SK-N-SH (cell line): ENCODE data around the gene PHACTR3. TPM values are rescaled to one million over a fixed set of nuclear protein-coding genes. Genes with fewer than 3 reads are reported as not detected.

Experiments
- CTCF ChIA-PET: fragments of 300-600, 350-600 bp; formaldehyde crosslinking; extraction: SDS; loops from one replicate; lab custom pipeline; 2021; lab: Yijun Ruan, JAX
- POLR2A ChIA-PET: fragments of 350-600 bp; sonication (Branson Sonifier 250); formaldehyde crosslinking; extraction: SDS; loops from one replicate; lab custom pipeline; 2020; ENCODE audit warnings: antibody characterized with exemption, inconsistent platforms; lab: Yijun Ruan, JAX
- DNase-seq: peaks from one replicate; pipeline ENCODE4 v3.0.0; 2012
- H2AFZ ChIP-seq: fragments of 200-600 bp; sonication (generic); 2 replicates; pipeline ENCODE4 v1.8.1; 2016; ENCODE audit warnings: antibody characterized with exemption, mild to moderate bottlenecking, low read depth
- H3F3A ChIP-seq: fragments of 200-600 bp; sonication (generic); replicated peaks from 2 replicates; pipeline ENCODE3; 2016; ENCODE audit warnings: antibody characterized with exemption, mild to moderate bottlenecking; ENCODE audit not compliant: insufficient read depth
- H3K27ac ChIP-seq, 2 experiments: fragments of 200-500 bp in 1 of 2; fragments of 200-600 bp in 1 of 2; sonication (Bioruptor generic) in 1 of 2; sonication (generic), shearing (Covaris generic) in 1 of 2; 2 replicates each; pipeline versions ENCODE4 v1.5.1 to v1.6.1; 2014 to 2016; ENCODE audit warnings: low read depth in 2 of 2, inconsistent platforms in 1 of 2, low read length in 1 of 2, mild to moderate bottlenecking in 1 of 2, mixed read lengths in 1 of 2
- H3K27me3 ChIP-seq: fragments of 200-600 bp; sonication (generic), shearing (Covaris generic); 2 replicates; pipeline ENCODE4 v1.6.1; 2016; ENCODE audit warnings: mixed run types; ENCODE audit not compliant: insufficient read depth
- H3K36me3 ChIP-seq, 2 experiments: fragments of 200-500 bp in 1 of 2; fragments of 200-600 bp in 1 of 2; sonication (Bioruptor generic) in 1 of 2; sonication (generic) in 1 of 2; replicated peaks in 1 of 2; 2 replicates each; pipeline versions ENCODE3 to v1.5.1; 2014 to 2016; ENCODE audit warnings: low read length in 1 of 2, mild to moderate bottlenecking in 1 of 2; ENCODE audit not compliant: insufficient read depth in 2 of 2, control insufficient read depth in 1 of 2
- H3K4me1 ChIP-seq, 2 experiments: fragments of 200-500 bp in 1 of 2; fragments of 200-600 bp in 1 of 2; sonication (Bioruptor generic) in 1 of 2; sonication (generic), shearing (Covaris generic) in 1 of 2; 2 replicates each; pipeline versions ENCODE4 v1.5.1 to v1.6.1; 2014 to 2016; ENCODE audit warnings: low read depth in 1 of 2, low read length in 1 of 2, mixed run types in 1 of 2; ENCODE audit not compliant: insufficient read depth in 2 of 2, control insufficient read depth in 1 of 2
- H3K4me2 ChIP-seq: fragments of 200-600 bp; sonication (generic), shearing (Covaris generic); 2 replicates; pipeline ENCODE4 v1.6.1; 2017; ENCODE audit warnings: mixed run types
- H3K4me3 ChIP-seq, 2 experiments: fragments of 200-500 bp in 1 of 2; fragments of 200-600 bp in 1 of 2; sonication (Bioruptor generic) in 1 of 2; sonication (generic), shearing (Covaris generic) in 1 of 2; 2 replicates each; pipeline versions ENCODE4 v1.5.1 to v1.8.1; 2014 to 2016; ENCODE audit warnings: low read depth in 2 of 2, inconsistent platforms in 1 of 2, low read length in 1 of 2, mild to moderate bottlenecking in 1 of 2, mixed read lengths in 1 of 2, moderate library complexity in 1 of 2
- H3K79me2 ChIP-seq: fragments of 200-600 bp; sonication (generic); 2 replicates; pipeline ENCODE4 v1.8.1; 2017; ENCODE audit warnings: mild to moderate bottlenecking; ENCODE audit not compliant: insufficient read depth
- H3K9ac ChIP-seq: fragments of 200-600 bp; sonication (generic); 2 replicates; pipeline ENCODE4 v1.6.1; 2017; ENCODE audit warnings: mixed run types
- H3K9me2 ChIP-seq: fragments of 200-600 bp; sonication (generic); 2 replicates; pipeline ENCODE4 v1.6.1; 2017; ENCODE audit warnings: mixed run types
- H3K9me3 ChIP-seq: fragments of 200-600 bp; sonication (generic); 2 replicates; pipeline ENCODE4 v1.6.1; 2017; ENCODE audit warnings: mixed run types, mild to moderate bottlenecking, moderate library complexity
- H4K20me1 ChIP-seq: fragments of 200-600 bp; sonication (generic); 2 replicates; pipeline ENCODE4 v1.6.1; 2017; ENCODE audit warnings: mild to moderate bottlenecking, mixed run types; ENCODE audit not compliant: insufficient read depth
- CTCF ChIP-seq: fragments of 200-600 bp; sonication (generic); IDR thresholded peaks from 2 replicates; pipeline ENCODE4 v1.6.1; 2017; ENCODE audit warnings: antibody characterized with exemption, mild to moderate bottlenecking, moderate library complexity
- ELF1 ChIP-seq: IDR thresholded peaks from 2 replicates; pipeline ENCODE4 v1.4.0; 2012
- EZH2phosphoT487 ChIP-seq: fragments of 200-600 bp; sonication (generic); IDR thresholded peaks from 2 replicates; pipeline ENCODE4 v1.6.1; 2017; ENCODE audit warnings: low read depth, mixed run types, mild to moderate bottlenecking, antibody characterized with exemption, moderate library complexity, borderline replicate concordance
- FOSL2 ChIP-seq: IDR thresholded peaks from 2 replicates; pipeline ENCODE4 v1.4.0; 2012; ENCODE audit warnings: low read depth, mild to moderate bottlenecking, moderate library complexity, borderline replicate concordance
- GABPA ChIP-seq: IDR thresholded peaks from 2 replicates; pipeline ENCODE4 v1.4.0; 2012; ENCODE audit warnings: low read depth, mild to moderate bottlenecking
- JUND ChIP-seq: IDR thresholded peaks from 2 replicates; pipeline ENCODE4 v1.4.0; 2012
- MXI1 ChIP-seq: IDR thresholded peaks from 2 replicates; pipeline ENCODE4 v1.6.1; 2012; ENCODE audit warnings: mild to moderate bottlenecking, low read depth, low read length, improper control_type of control experiment
- NRF1 ChIP-seq: IDR thresholded peaks from 2 replicates; pipeline ENCODE4 v1.6.1; 2012; ENCODE audit warnings: low read depth, mild to moderate bottlenecking, low read length
- RCOR1 ChIP-seq: fragments of 150-350 bp; IDR thresholded peaks from 2 replicates; pipeline ENCODE4 v1.6.1; 2017; ENCODE audit warnings: antibody characterized with exemption, low read length
- RFX5 ChIP-seq: IDR thresholded peaks from 2 replicates; pipeline ENCODE4 v1.6.1; 2012; ENCODE audit warnings: mild to moderate bottlenecking, improper control_type of control experiment, low read length
- RXRA ChIP-seq: IDR thresholded peaks from 2 replicates; pipeline ENCODE4 v1.4.0; 2012; ENCODE audit warnings: low read depth, mild to moderate bottlenecking, borderline replicate concordance
- TCF12 ChIP-seq: IDR thresholded peaks from 2 replicates; pipeline ENCODE4 v1.4.0; 2012
- USF1 ChIP-seq: IDR thresholded peaks from 2 replicates; pipeline ENCODE4 v1.4.0; 2012; ENCODE audit warnings: low read depth, borderline replicate concordance
- YY1 ChIP-seq: IDR thresholded peaks from 2 replicates; pipeline ENCODE4 v1.4.0; 2012; ENCODE audit warnings: low read depth, mild to moderate bottlenecking
- ZBTB33 ChIP-seq: IDR thresholded peaks from 2 replicates; pipeline ENCODE4 v1.4.0; 2012; ENCODE audit warnings: low read depth, borderline replicate concordance
- WGBS: methylation state at CpG from one replicate; pipeline ENCODE4 v1.1.6; 2017; ENCODE audit warnings: low lambda C conversion rate; 5-methylcytosine and 5-hydroxymethylcytosine counted together
- polyA plus RNA-seq, 3 experiments: library from polyadenylated mRNA; depleted of rRNA; stranded (reverse); fragments of >200 nt; gene quantifications; 2 replicates each; pipeline ENCODE4 v1.2.3, GENCODE V29; 2012
- TF ChIP-seq, protein P1 (sequence below): IDR thresholded peaks from 2 replicates; pipeline ENCODE4 v1.6.1; 2012; ENCODE audit warnings: mild to moderate bottlenecking, low read depth, low read length, moderate library complexity
- TF ChIP-seq, protein P2 (sequence below): IDR thresholded peaks from 2 replicates; pipeline ENCODE4; 2012

PHACTR3 gene
- polyA plus RNA-seq, 1 of the 3 experiments (the other 2 are of a cell fraction): 0.10 TPM

- no peaks in the 10 kb centered on the region for H3K4me1 ChIP-seq
- no peak overlapping the region for H3K4me2 ChIP-seq
- H3K4me3 ChIP-seq: no peak overlapping the region
- no peak overlapping the region for H2AFZ ChIP-seq
- WGBS: 25% methylated on average over 8 of the region's 8 CpGs
- H3K9ac ChIP-seq: no peak overlapping the region
- no peaks in the 10 kb centered on the region for H3K79me2 ChIP-seq
- no peaks in the 10 kb centered on the region for H3F3A ChIP-seq
- no peaks in the 10 kb centered on the region for H3K9me3 ChIP-seq
- H3K9me2 ChIP-seq: no peaks in the 10 kb centered on the region
- ChIA-PET CTCF (interaction anchor here (0.7 to 2.1 kb wide), 3 partner anchors 14 to 228 kb away, joined by 3 to 8 read pairs (median 3); no protein-coding TSS in a partner anchor), POLR2A (no interaction called here)
- no peaks in the 10 kb centered on the region for H4K20me1 ChIP-seq
- H3K27ac ChIP-seq: no peak overlapping the region
- no peaks in the 10 kb centered on the region for H3K36me3 ChIP-seq
- DNase-seq: no peak
- no peak for TF ChIP-seq USF1
- H3K27me3 ChIP-seq: no peaks in the 10 kb centered on the region
Observed at GRCh38 chr20:59788196-59788735, 183.9 kb downstream of the PHACTR3 start.

GRCh38 chr20:59788811-59789397, 184.6 kb downstream of the PHACTR3 start:
- Histone ChIP-seq H3K27ac (no peak overlapping the region), H3K9ac (no peak overlapping the region), H3K4me1 (no peaks in the 10 kb centered on the region), H3K36me3 (no peaks in the 10 kb centered on the region), H3K4me2 (no peak overlapping the region), H3K27me3 (no peaks in the 10 kb centered on the region), H2AFZ (no peak overlapping the region), H4K20me1 (no peaks in the 10 kb centered on the region), H3F3A (no peaks in the 10 kb centered on the region), H3K9me2 (no peaks in the 10 kb centered on the region), H3K79me2 (no peaks in the 10 kb centered on the region), H3K4me3 (no peak overlapping the region), H3K9me3 (no peaks in the 10 kb centered on the region)
- no peak for DNase-seq
- ChIA-PET POLR2A (no interaction called here), CTCF (interaction anchor here (2.1 kb wide), 1 partner anchor 60 kb away, joined by 8 read pairs; no protein-coding TSS in a partner anchor)
- WGBS: 19% methylated on average over 7 of the region's 7 CpGs
- TF ChIP-seq YY1 (no peak), USF1 (no peak), FOSL2 (no peak), ELF1 (no peak), RCOR1 (no peak), MXI1 (no peak), EZH2phosphoT487 (no peak), CTCF (no peak), TCF12 (no peak), ZBTB33 (no peak), NRF1 (no peak), GABPA (no peak), JUND (no peak), RXRA (no peak), RFX5 (no peak)
- TF ChIP-seq, protein P1, sequence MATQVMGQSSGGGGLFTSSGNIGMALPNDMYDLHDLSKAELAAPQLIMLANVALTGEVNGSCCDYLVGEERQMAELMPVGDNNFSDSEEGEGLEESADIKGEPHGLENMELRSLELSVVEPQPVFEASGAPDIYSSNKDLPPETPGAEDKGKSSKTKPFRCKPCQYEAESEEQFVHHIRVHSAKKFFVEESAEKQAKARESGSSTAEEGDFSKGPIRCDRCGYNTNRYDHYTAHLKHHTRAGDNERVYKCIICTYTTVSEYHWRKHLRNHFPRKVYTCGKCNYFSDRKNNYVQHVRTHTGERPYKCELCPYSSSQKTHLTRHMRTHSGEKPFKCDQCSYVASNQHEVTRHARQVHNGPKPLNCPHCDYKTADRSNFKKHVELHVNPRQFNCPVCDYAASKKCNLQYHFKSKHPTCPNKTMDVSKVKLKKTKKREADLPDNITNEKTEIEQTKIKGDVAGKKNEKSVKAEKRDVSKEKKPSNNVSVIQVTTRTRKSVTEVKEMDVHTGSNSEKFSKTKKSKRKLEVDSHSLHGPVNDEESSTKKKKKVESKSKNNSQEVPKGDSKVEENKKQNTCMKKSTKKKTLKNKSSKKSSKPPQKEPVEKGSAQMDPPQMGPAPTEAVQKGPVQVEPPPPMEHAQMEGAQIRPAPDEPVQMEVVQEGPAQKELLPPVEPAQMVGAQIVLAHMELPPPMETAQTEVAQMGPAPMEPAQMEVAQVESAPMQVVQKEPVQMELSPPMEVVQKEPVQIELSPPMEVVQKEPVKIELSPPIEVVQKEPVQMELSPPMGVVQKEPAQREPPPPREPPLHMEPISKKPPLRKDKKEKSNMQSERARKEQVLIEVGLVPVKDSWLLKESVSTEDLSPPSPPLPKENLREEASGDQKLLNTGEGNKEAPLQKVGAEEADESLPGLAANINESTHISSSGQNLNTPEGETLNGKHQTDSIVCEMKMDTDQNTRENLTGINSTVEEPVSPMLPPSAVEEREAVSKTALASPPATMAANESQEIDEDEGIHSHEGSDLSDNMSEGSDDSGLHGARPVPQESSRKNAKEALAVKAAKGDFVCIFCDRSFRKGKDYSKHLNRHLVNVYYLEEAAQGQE: no peak
- TF ChIP-seq, protein P2, sequence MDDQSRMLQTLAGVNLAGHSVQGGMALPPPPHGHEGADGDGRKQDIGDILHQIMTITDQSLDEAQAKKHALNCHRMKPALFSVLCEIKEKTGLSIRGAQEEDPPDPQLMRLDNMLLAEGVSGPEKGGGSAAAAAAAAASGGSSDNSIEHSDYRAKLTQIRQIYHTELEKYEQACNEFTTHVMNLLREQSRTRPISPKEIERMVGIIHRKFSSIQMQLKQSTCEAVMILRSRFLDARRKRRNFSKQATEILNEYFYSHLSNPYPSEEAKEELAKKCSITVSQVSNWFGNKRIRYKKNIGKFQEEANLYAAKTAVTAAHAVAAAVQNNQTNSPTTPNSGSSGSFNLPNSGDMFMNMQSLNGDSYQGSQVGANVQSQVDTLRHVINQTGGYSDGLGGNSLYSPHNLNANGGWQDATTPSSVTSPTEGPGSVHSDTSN: no peak
